K562 (cell line): Measurements from ENCODE around the gene FGF21. TPM values are rescaled to one million over a fixed set of nuclear protein-coding genes. Genes with fewer than 3 reads are reported as not detected.

Source experiments
- DPF2 ChIP-seq: fragments of 450-650 bp; IDR thresholded peaks from 2 replicates; pipeline ENCODE4 v1.6.1; 2016
- HMG20A ChIP-seq: fragments of 450-650 bp; formaldehyde crosslinking; conservative IDR thresholded peaks from 2 replicates; pipeline ENCODE4 v1.4.0; 2020; ENCODE audit warnings: mild to moderate bottlenecking, mixed read lengths
- MYC ChIP-seq, 2 experiments: fragments of 250-450 bp in 1 of 2; sonication (Bioruptor Pico) in 1 of 2; IDR thresholded peaks; 2 replicates each; pipeline versions ENCODE4 v1.5.1 to v1.6.1; 2012 to 2021; ENCODE audit warnings: low read depth in 2 of 2, borderline replicate concordance in 1 of 2, improper control_type of control experiment in 1 of 2, low read length in 1 of 2, mild to moderate bottlenecking in 1 of 2, moderate library complexity in 1 of 2
- NFE2 ChIP-seq: IDR thresholded peaks from 2 replicates; pipeline ENCODE4 v1.6.1; 2014; ENCODE audit warnings: antibody characterized with exemption, low read depth
- NONO ChIP-seq, 2 experiments: fragments of 200-400 bp in 1 of 2; fragments of 450-650 bp in 1 of 2; formaldehyde crosslinking in 1 of 2; IDR thresholded peaks; 2 replicates each; pipeline ENCODE4 v1.6.1; 2017; ENCODE audit warnings: low read depth in 2 of 2, mild to moderate bottlenecking in 2 of 2, moderate library complexity in 2 of 2, low read length in 1 of 2
- PTTG1 ChIP-seq: fragments of 450-650 bp; IDR thresholded peaks from 2 replicates; pipeline ENCODE4 v1.6.1; 2016; ENCODE audit warnings: low read depth, mild to moderate bottlenecking, missing genetic modification characterization, missing compliant biosample characterization
- RBM25 ChIP-seq: fragments of 200-400 bp; formaldehyde crosslinking; IDR thresholded peaks from 2 replicates; pipeline ENCODE4 v1.6.1; 2018; ENCODE audit warnings: low read length, low read depth, moderate library complexity; ENCODE audit not compliant: severe bottlenecking
- ZBTB7A ChIP-seq: IDR thresholded peaks from 2 replicates; pipeline ENCODE4 v1.6.1; 2011; ENCODE audit warnings: low read depth, mild to moderate bottlenecking, low read length, moderate library complexity, borderline replicate concordance; ENCODE audit not compliant: control insufficient read depth
- ZNF384 ChIP-seq: IDR thresholded peaks from 2 replicates; pipeline ENCODE4 v1.6.1; 2012; ENCODE audit warnings: low read depth, low read length, improper control_type of control experiment
- polyA plus RNA-seq, 8 experiments: library from polyadenylated mRNA; depleted of rRNA in 4 of 8; stranded (reverse) in 5 of 8; unstranded in 3 of 8; fragments of >200 nt; fragmentation: Nextera tagmentation in 2 of 8; fragmentation: Illumina TruSeq in 1 of 8; extraction: Ambion mirVana in 2 of 8; extraction: Trizol in 1 of 8; gene quantifications; 2 replicates each; pipeline versions ENCODE4 v1.2.1 to v1.2.3, GENCODE V29; 2011 to 2014; ENCODE audit warnings: inconsistent platforms in 1 of 8, missing spikeins in 1 of 8
- total RNA-seq, 7 experiments: library from RNA; depleted of rRNA in 6 of 7; stranded (reverse); fragments of >200 nt in 6 of 7; fragmentation: Illumina TruSeq in 2 of 7; extraction: Trizol in 2 of 7; gene quantifications; 2 replicates each; pipeline versions ENCODE4 v1.2.1 to v1.2.3, GENCODE V29; 2011 to 2021; ENCODE audit warnings: low replicate concordance in 1 of 7
- TF ChIP-seq, protein P1 (sequence below): fragments of 250-450 bp; sonication (Bioruptor Pico); IDR thresholded peaks from 2 replicates; pipeline ENCODE4 v1.5.1; 2021; ENCODE audit warnings: mild to moderate bottlenecking
- TF ChIP-seq, protein P2 (sequence below): fragments of 450-650 bp; formaldehyde crosslinking; IDR thresholded peaks from 2 replicates; pipeline ENCODE4 v1.4.0; 2022; ENCODE audit warnings: mild to moderate bottlenecking, moderate library complexity
- TF ChIP-seq, protein P3 (sequence below): fragments of 450-650 bp; IDR thresholded peaks from 2 replicates; pipeline ENCODE4 v1.6.1; 2016; ENCODE audit warnings: borderline replicate concordance

Gene FGF21
- total and polyA plus RNA-seq, 9 of the 15 experiments (the other 6 are each of a cell fraction or from before 2014, with no cell fraction given) = 0.04 to 0.77 (median 0.09) TPM; not detected in 6

DNA sequence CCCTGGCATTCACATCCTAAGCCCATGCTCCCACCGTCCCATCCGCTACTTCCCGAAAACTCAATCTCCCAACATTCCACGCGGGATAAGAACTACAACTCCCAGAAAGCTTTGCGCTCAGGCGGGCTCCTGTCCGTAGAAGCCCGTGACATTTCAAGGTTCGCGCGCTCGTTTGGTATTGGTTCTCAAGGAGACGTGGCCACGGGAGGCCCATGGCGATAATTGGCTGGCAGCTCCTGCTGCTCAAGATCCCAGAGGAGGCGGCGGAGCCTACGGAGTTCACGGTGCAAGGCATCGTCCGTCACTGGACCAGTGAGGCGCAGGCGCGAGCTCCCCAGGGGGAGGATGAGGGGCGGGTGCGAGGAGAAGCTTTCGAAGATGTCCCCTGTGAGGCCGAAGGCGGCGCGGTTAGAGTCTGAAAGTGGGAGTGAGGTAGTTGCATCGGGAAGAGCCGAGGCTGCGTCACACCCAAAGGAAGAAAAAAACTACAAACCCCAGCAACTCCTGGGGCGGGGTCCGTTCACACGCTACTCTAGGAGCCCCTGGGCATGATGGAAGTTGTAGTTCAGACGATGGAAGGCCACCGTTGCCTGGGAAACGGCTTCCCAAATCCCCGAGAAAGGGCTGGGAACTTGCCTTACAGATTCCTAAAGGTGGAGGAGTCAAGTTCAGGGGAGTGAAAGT, 34.6 kb upstream of the FGF21 start (continued):
- TF ChIP-seq, protein P1, sequence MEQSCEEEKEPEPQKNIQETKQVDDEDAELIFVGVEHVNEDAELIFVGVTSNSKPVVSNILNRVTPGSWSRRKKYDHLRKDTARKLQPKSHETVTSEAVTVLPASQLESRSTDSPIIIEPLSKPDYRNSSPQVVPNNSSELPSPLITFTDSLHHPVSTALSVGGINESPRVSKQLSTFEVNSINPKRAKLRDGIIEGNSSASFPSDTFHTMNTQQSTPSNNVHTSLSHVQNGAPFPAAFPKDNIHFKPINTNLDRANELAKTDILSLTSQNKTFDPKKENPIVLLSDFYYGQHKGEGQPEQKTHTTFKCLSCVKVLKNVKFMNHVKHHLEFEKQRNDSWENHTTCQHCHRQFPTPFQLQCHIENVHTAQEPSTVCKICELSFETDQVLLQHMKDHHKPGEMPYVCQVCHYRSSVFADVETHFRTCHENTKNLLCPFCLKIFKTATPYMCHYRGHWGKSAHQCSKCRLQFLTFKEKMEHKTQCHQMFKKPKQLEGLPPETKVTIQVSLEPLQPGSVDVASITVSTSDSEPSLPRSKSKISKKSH (CRISPR knock-in tag) = no peak
- peak; percentile 80 for TF ChIP-seq RBM25
- TF ChIP-seq MYC (IDR thresholded peaks at IDR 0.05; ENCODE audit: low read depth, low read length) = peak; percentile 33
- no peak for TF ChIP-seq MYC (CRISPR knock-in tag; IDR thresholded peaks at IDR 0.05; ENCODE audit: borderline replicate concordance, low read depth)
- TF ChIP-seq NFE2 = no peak
- TF ChIP-seq, protein P2, sequence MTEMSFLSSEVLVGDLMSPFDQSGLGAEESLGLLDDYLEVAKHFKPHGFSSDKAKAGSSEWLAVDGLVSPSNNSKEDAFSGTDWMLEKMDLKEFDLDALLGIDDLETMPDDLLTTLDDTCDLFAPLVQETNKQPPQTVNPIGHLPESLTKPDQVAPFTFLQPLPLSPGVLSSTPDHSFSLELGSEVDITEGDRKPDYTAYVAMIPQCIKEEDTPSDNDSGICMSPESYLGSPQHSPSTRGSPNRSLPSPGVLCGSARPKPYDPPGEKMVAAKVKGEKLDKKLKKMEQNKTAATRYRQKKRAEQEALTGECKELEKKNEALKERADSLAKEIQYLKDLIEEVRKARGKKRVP (CRISPR knock-in tag) = no peak
- TF ChIP-seq ZNF384 = no peak
- TF ChIP-seq ZBTB7A = no peak
- TF ChIP-seq HMG20A = no peak
- no peak for TF ChIP-seq NONO (IDR thresholded peaks at IDR 0.05; ENCODE audit: low read depth in 2 of 2, low read length in 1 of 2)
- TF ChIP-seq, protein P3, sequence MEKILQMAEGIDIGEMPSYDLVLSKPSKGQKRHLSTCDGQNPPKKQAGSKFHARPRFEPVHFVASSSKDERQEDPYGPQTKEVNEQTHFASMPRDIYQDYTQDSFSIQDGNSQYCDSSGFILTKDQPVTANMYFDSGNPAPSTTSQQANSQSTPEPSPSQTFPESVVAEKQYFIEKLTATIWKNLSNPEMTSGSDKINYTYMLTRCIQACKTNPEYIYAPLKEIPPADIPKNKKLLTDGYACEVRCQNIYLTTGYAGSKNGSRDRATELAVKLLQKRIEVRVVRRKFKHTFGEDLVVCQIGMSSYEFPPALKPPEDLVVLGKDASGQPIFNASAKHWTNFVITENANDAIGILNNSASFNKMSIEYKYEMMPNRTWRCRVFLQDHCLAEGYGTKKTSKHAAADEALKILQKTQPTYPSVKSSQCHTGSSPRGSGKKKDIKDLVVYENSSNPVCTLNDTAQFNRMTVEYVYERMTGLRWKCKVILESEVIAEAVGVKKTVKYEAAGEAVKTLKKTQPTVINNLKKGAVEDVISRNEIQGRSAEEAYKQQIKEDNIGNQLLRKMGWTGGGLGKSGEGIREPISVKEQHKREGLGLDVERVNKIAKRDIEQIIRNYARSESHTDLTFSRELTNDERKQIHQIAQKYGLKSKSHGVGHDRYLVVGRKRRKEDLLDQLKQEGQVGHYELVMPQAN = no peak
- TF ChIP-seq DPF2 = no peak
- TF ChIP-seq PTTG1 (tag) = no peak
